ENCODE measurements around the gene FOXN3. TPM values are rescaled to one million over a fixed set of nuclear protein-coding genes. Genes with fewer than 3 reads are reported as not detected.

The FOXN3 gene
- total and polyA plus RNA-seq, 10 donors: 9.2 to 121 (median 98.3) TPM

- Histone ChIP-seq H3K9me3 (peaks cover 0 to 3% (median 1%) of the 10 kb centered on the region in 8 donors), H3K27me3 (replicated peaks in 1 of 7) (no peaks in the 10 kb centered on the region), H3K4me3 (no peak overlapping the region), H3K36me3 (no peaks in the 10 kb centered on the region), H3K4me1 (no peaks in the 10 kb centered on the region), H3K27ac (no peak overlapping the region)
- TF ChIP-seq CTCF (IDR thresholded peaks at IDR 0.05 in 8 of 11, conservative IDR thresholded peaks at IDR 0.05 in 3 of 11) (no peak), POLR2A (IDR thresholded peaks at IDR 0.05) (no peak), POLR2AphosphoS5 (IDR thresholded peaks at IDR 0.05) (no peak)
- WGBS, 5 donors: 79 to 87% (median 86%) methylated on average over 5 of the region's 5 CpGs
- intact Hi-C loops (cut with DNase I; ENCODE audit: low total_unique reads): no loop called here
- no peak for DNase-seq
Measured at GRCh38 chr14:89142366-89142765, 274.7 kb downstream of the FOXN3 start.

GRCh38 chr14:89141862-89142261, 275.2 kb downstream of the FOXN3 start:
- Histone ChIP-seq H3K27ac (no peak overlapping the region), H3K4me3 (no peak overlapping the region), H3K36me3 (no peaks in the 10 kb centered on the region), H3K4me1 (no peaks in the 10 kb centered on the region), H3K27me3 (replicated peaks in 1 of 7) (no peaks in the 10 kb centered on the region), H3K9me3 (peaks cover 0 to 8% (median 6%) of the 10 kb centered on the region in 8 donors)
- WGBS, 5 donors: 68 to 82% (median 78%) methylated on average over 3 of the region's 3 CpGs
- TF ChIP-seq POLR2A (IDR thresholded peaks at IDR 0.05) (no peak), POLR2AphosphoS5 (IDR thresholded peaks at IDR 0.05) (no peak), CTCF (IDR thresholded peaks at IDR 0.05 in 8 of 11, conservative IDR thresholded peaks at IDR 0.05 in 3 of 11) (no peak)
- no peak for DNase-seq
- intact Hi-C loops (cut with DNase I; ENCODE audit: low total_unique reads): no loop called here

GRCh38 chr14:89140326-89140725, 276.7 kb downstream of the FOXN3 start:
- TF ChIP-seq POLR2A (IDR thresholded peaks at IDR 0.05) (no peak), POLR2AphosphoS5 (IDR thresholded peaks at IDR 0.05) (no peak), CTCF (IDR thresholded peaks at IDR 0.05 in 8 of 11, conservative IDR thresholded peaks at IDR 0.05 in 3 of 11) (no peak)
- Histone ChIP-seq H3K27ac (no peak overlapping the region), H3K36me3 (no peaks in the 10 kb centered on the region), H3K4me1 (no peaks in the 10 kb centered on the region), H3K27me3 (replicated peaks in 1 of 7) (no peaks in the 10 kb centered on the region), H3K4me3 (no peak overlapping the region), H3K9me3 (peaks cover 0 to 23% (median 19%) of the 10 kb centered on the region in 8 donors)
- DNase-seq: no peak
- 49 to 68% (median 61%) methylated on average over 5 of the region's 5 CpGs for WGBS, 5 donors
- intact Hi-C loops (cut with DNase I; ENCODE audit: low total_unique reads): no loop called here

- peaks cover 0 to 27% (median 20%) of the 10 kb centered on the region in 8 donors for H3K9me3 ChIP-seq
- no peak overlapping the region for H3K27ac ChIP-seq
- WGBS, 5 donors: 70 to 87% (median 83%) methylated on average over 13 to 14 of the region's 14 CpGs
- H3K4me1 ChIP-seq: no peaks in the 10 kb centered on the region
- TF ChIP-seq POLR2A (IDR thresholded peaks at IDR 0.05) (no peak), POLR2AphosphoS5 (IDR thresholded peaks at IDR 0.05) (no peak), CTCF (IDR thresholded peaks at IDR 0.05 in 8 of 11, conservative IDR thresholded peaks at IDR 0.05 in 3 of 11) (no peak)
- H3K36me3 ChIP-seq: no peaks in the 10 kb centered on the region
- no peak for DNase-seq
- H3K27me3 ChIP-seq (replicated peaks in 1 of 7): no peaks in the 10 kb centered on the region
- H3K4me3 ChIP-seq: no peak overlapping the region
- intact Hi-C loops (cut with DNase I; ENCODE audit: low total_unique reads): no loop called here
Measured at GRCh38 chr14:89139404-89140247, 277.4 kb downstream of the FOXN3 start.
